Tibial nerve (tissue), 4 donors: ENCODE measurements around the gene TBC1D9.

ENCODE experiments used
- CTCF ChIP-seq, 5 experiments: fragments of 200-600 bp in 3 of 5; fragments of 450-650 bp in 2 of 5; sonication (generic) in 3 of 5; IDR thresholded peaks; one replicate each; pipeline ENCODE4 v1.5.1; 2016 to 2019; ENCODE audit warnings: antibody characterized with exemption in 5 of 5, mild to moderate bottlenecking in 3 of 5, moderate library complexity in 2 of 5
- EP300 ChIP-seq, 2 donors: sonication (generic); formaldehyde crosslinking; IDR thresholded peaks; one replicate each; pipeline ENCODE4 v1.6.1; 2017; ENCODE audit warnings: antibody characterized with exemption in 2 of 2, mild to moderate bottlenecking in 1 of 2
- POLR2A ChIP-seq, 2 donors: fragments of 450-650 bp; IDR thresholded peaks; one replicate each; pipeline ENCODE4 v1.6.1; 2017; ENCODE audit warnings: antibody characterized with exemption in 2 of 2, mild to moderate bottlenecking in 2 of 2, moderate library complexity in 2 of 2

- TF ChIP-seq CTCF (IDR thresholded peaks at IDR 0.05) (no peak), EP300 (IDR thresholded peaks at IDR 0.05) (no peak), POLR2A (IDR thresholded peaks at IDR 0.05) (no peak)
Measured at GRCh38 chr4:140673729-140674128, 82.5 kb downstream of the TBC1D9 start.
